ENCODE data around the gene CDON. TPM values are rescaled to one million over a fixed set of nuclear protein-coding genes. Genes with fewer than 3 reads are reported as not detected.

CDON gene
- total RNA-seq, 2 donors from 2014 or later = 5.6 to 7.3 TPM

GRCh38 chr11:126105748-126106080 is 43.0 kb upstream of the CDON start:
- intact Hi-C loops (cut with DNase I) = no loop called here
- TF ChIP-seq CTCF (IDR thresholded peaks at IDR 0.05) (no peak), POLR2A (IDR thresholded peaks at IDR 0.05) (no peak)
- Histone ChIP-seq H3K27me3 (no peaks in the 10 kb centered on the region), H3K36me3 (replicated peaks in 1 of 2; ENCODE audit: insufficient read depth in 1 of 2, low read depth in 2 of 2) (no peaks in the 10 kb centered on the region), H3K27ac (no peak overlapping the region), H3K4me1 (peaks cover 23% of the 10 kb centered on the region), H3K9me3 (no peaks in the 10 kb centered on the region), H3K4me3 (no peak overlapping the region)
- DNase-seq (no peak), ATAC-seq (no peak)
- 85 to 86% methylated on average over 11 of the region's 11 CpGs for WGBS, 2 donors

GRCh38 chr11:126105022-126105747 is 42.5 kb upstream of the CDON start:
- no peak for TF ChIP-seq CTCF (IDR thresholded peaks at IDR 0.05)
- TF ChIP-seq POLR2A (IDR thresholded peaks at IDR 0.05) = no peak
- no peak overlapping the region for H3K4me3 ChIP-seq

GRCh38 chr11:126104420-126104819 is 41.8 kb upstream of the CDON start:
- H3K9me3 ChIP-seq = no peaks in the 10 kb centered on the region
- no peak for DNase-seq
- H3K27me3 ChIP-seq = no peaks in the 10 kb centered on the region
- intact Hi-C loops (cut with DNase I) = no loop called here
- no peak for ATAC-seq
- H3K36me3 ChIP-seq (replicated peaks in 1 of 2; ENCODE audit: insufficient read depth in 1 of 2, low read depth in 2 of 2) = no peaks in the 10 kb centered on the region
- H3K27ac ChIP-seq = no peak overlapping the region
- WGBS, 2 donors = 81 to 87% methylated on average over 5 to 6 of the region's 6 CpGs
- TF ChIP-seq CTCF (IDR thresholded peaks at IDR 0.05) (no peak), POLR2A (IDR thresholded peaks at IDR 0.05) (no peak)
- peaks cover 23% of the 10 kb centered on the region for H3K4me1 ChIP-seq
- H3K4me3 ChIP-seq = no peak overlapping the region

More at GRCh38 chr11:126105022-126105747, 42.5 kb upstream of the CDON start:
- Histone ChIP-seq H3K4me1 (peaks cover 23% of the 10 kb centered on the region), H3K27ac (no peak overlapping the region), H3K9me3 (no peaks in the 10 kb centered on the region), H3K27me3 (no peaks in the 10 kb centered on the region), H3K36me3 (replicated peaks in 1 of 2; ENCODE audit: insufficient read depth in 1 of 2, low read depth in 2 of 2) (no peaks in the 10 kb centered on the region)
- ATAC-seq (no peak), DNase-seq (no peak)
- 64 to 83% methylated on average over 10 to 14 of the region's 14 CpGs for WGBS, 2 donors
- intact Hi-C loops (cut with DNase I) = no loop called here

GRCh38 chr11:126103150-126103549 is 40.5 kb upstream of the CDON start:
- no peaks in the 10 kb centered on the region for H3K36me3 ChIP-seq (replicated peaks in 1 of 2; ENCODE audit: insufficient read depth in 1 of 2, low read depth in 2 of 2)
- no peak for DNase-seq
- peaks cover 23% of the 10 kb centered on the region for H3K4me1 ChIP-seq
- WGBS, 2 donors = 86 to 96% methylated on average over 5 of the region's 5 CpGs
- no peaks in the 10 kb centered on the region for H3K9me3 ChIP-seq
- H3K4me3 ChIP-seq = no peak overlapping the region
- intact Hi-C loops (cut with DNase I) = no loop called here
- no peak for ATAC-seq
- TF ChIP-seq CTCF (IDR thresholded peaks at IDR 0.05) (no peak), POLR2A (IDR thresholded peaks at IDR 0.05) (no peak)
- no peaks in the 10 kb centered on the region for H3K27me3 ChIP-seq
- H3K27ac ChIP-seq = peak overlapping the region in 2 of 4 donors; percentile 12 to 37

- TF ChIP-seq CTCF (IDR thresholded peaks at IDR 0.05) (no peak), POLR2A (IDR thresholded peaks at IDR 0.05) (no peak)
- no peaks in the 10 kb centered on the region for H3K36me3 ChIP-seq (replicated peaks in 1 of 2; ENCODE audit: insufficient read depth in 1 of 2, low read depth in 2 of 2)
- intact Hi-C loops (cut with DNase I) = no loop called here
- ATAC-seq (peak; percentile 64), DNase-seq (peak; percentile 49 to 68 (median 60))
- H3K4me3 ChIP-seq = no peak overlapping the region
- no peaks in the 10 kb centered on the region for H3K27me3 ChIP-seq
- no peaks in the 10 kb centered on the region for H3K9me3 ChIP-seq
- H3K4me1 ChIP-seq = peaks cover 23% of the 10 kb centered on the region
- WGBS, 2 donors = 19 to 22% methylated on average over 7 of the region's 7 CpGs
- H3K27ac ChIP-seq = peak overlapping the region; percentile 12 to 37 (median 33)
These were observed 39.8 kb upstream of the CDON start for GRCh38 chr11:126102436-126102981.

All from body of pancreas (tissue), 4 donors.